ENCODE measurements around the gene BARHL1. TPM values are rescaled to one million over a fixed set of nuclear protein-coding genes. Genes with fewer than 3 reads are reported as not detected.

BARHL1 gene
- total RNA-seq, 1 donor from 2014 or later, result not detected

- intact Hi-C loops (cut with DNase I), result no loop called here
- H3K4me3 ChIP-seq, result no peak overlapping the region
- H3K36me3 ChIP-seq, result no peaks in the 10 kb centered on the region
- no peak for TF ChIP-seq POLR2AphosphoS5 (IDR thresholded peaks at IDR 0.05; ENCODE audit: insufficient read depth in 1 of 2, low read depth in 1 of 2)
- TF ChIP-seq POLR2A (IDR thresholded peaks at IDR 0.05), result no peak
- TF ChIP-seq CTCF (IDR thresholded peaks at IDR 0.05), result no peak
- no peak overlapping the region for H3K27ac ChIP-seq
- H3K4me1 ChIP-seq, result no peaks in the 10 kb centered on the region
- H3K27me3 ChIP-seq, result peaks cover 20% of the 10 kb centered on the region
- H3K9me3 ChIP-seq, result no peaks in the 10 kb centered on the region
- no peak for DNase-seq (ENCODE audit: extremely low spot score in 2 of 2)
These were observed 6.6 kb upstream of the BARHL1 start for GRCh38 chr9:132575811-132576210.

GRCh38 chr9:132577119-132577518 lies 5.3 kb upstream of the BARHL1 start:
- Histone ChIP-seq H3K27me3 (peaks cover 20% of the 10 kb centered on the region), H3K9me3 (no peaks in the 10 kb centered on the region), H3K27ac (no peak overlapping the region), H3K36me3 (no peaks in the 10 kb centered on the region), H3K4me3 (no peak overlapping the region), H3K4me1 (peaks cover 11% of the 10 kb centered on the region)
- no peak for DNase-seq (ENCODE audit: extremely low spot score in 2 of 2)
- intact Hi-C loops (cut with DNase I), result no loop called here
- TF ChIP-seq CTCF (IDR thresholded peaks at IDR 0.05) (no peak), POLR2AphosphoS5 (IDR thresholded peaks at IDR 0.05; ENCODE audit: insufficient read depth in 1 of 2, low read depth in 1 of 2) (no peak), POLR2A (IDR thresholded peaks at IDR 0.05) (no peak)

GRCh38 chr9:132578367-132578932 lies 4.0 kb upstream of the BARHL1 start:
- TF ChIP-seq CTCF (IDR thresholded peaks at IDR 0.05), result no peak
- TF ChIP-seq POLR2AphosphoS5 (IDR thresholded peaks at IDR 0.05; ENCODE audit: insufficient read depth in 1 of 2, low read depth in 1 of 2), result no peak
- TF ChIP-seq POLR2A (IDR thresholded peaks at IDR 0.05), result no peak
- H3K27me3 ChIP-seq, result peaks cover 20% of the 10 kb centered on the region

GRCh38 chr9:132579427-132579798 lies 3.0 kb upstream of the BARHL1 start:
- TF ChIP-seq POLR2A (IDR thresholded peaks at IDR 0.05), result no peak
- TF ChIP-seq POLR2AphosphoS5 (IDR thresholded peaks at IDR 0.05; ENCODE audit: insufficient read depth in 1 of 2, low read depth in 1 of 2), result no peak
- TF ChIP-seq CTCF (IDR thresholded peaks at IDR 0.05), result no peak
- Histone ChIP-seq H3K36me3 (no peaks in the 10 kb centered on the region), H3K4me1 (peaks cover 16% of the 10 kb centered on the region), H3K27me3 (peaks cover 22% of the 10 kb centered on the region), H3K9me3 (no peaks in the 10 kb centered on the region), H3K4me3 (no peak overlapping the region), H3K27ac (no peak overlapping the region)
- intact Hi-C loops (cut with DNase I), result no loop called here
- no peak for DNase-seq (ENCODE audit: extremely low spot score in 2 of 2)

More at GRCh38 chr9:132578367-132578932, 4.0 kb upstream of the BARHL1 start:
- Histone ChIP-seq H3K4me1 (peaks cover 16% of the 10 kb centered on the region), H3K4me3 (no peak overlapping the region), H3K36me3 (no peaks in the 10 kb centered on the region), H3K9me3 (no peaks in the 10 kb centered on the region), H3K27ac (no peak overlapping the region)
- intact Hi-C loops (cut with DNase I), result no loop called here
- DNase-seq (ENCODE audit: extremely low spot score in 2 of 2), result no peak

- H3K36me3 ChIP-seq, result no peaks in the 10 kb centered on the region
- no peak overlapping the region for H3K27ac ChIP-seq
- no peak for TF ChIP-seq CTCF (IDR thresholded peaks at IDR 0.05)
- no peak for TF ChIP-seq POLR2AphosphoS5 (IDR thresholded peaks at IDR 0.05; ENCODE audit: insufficient read depth in 1 of 2, low read depth in 1 of 2)
- TF ChIP-seq POLR2A (IDR thresholded peaks at IDR 0.05), result no peak
- H3K9me3 ChIP-seq, result no peaks in the 10 kb centered on the region
- H3K27me3 ChIP-seq, result peaks cover 37% of the 10 kb centered on the region
- intact Hi-C loops (cut with DNase I), result no loop called here
- peaks cover 16% of the 10 kb centered on the region for H3K4me1 ChIP-seq
- DNase-seq (ENCODE audit: extremely low spot score in 2 of 2), result no peak
- no peak overlapping the region for H3K4me3 ChIP-seq
These were observed 579 bp downstream of the BARHL1 start for GRCh38 chr9:132582786-132583583.
